OCI-LY3 (cell line): ENCODE results near the gene ACYP2.

Experiments used
- H2AFZ ChIP-seq: fragments of 200-600, 300-600 bp; shearing (Covaris generic); 2 replicates; pipeline ENCODE4 v1.6.0; 2014; ENCODE audit warnings: antibody characterized with exemption, low read depth, low read length
- H3K27ac ChIP-seq: fragments of 200-600, 300-600 bp; sonication (generic); 2 replicates; pipeline ENCODE4 v1.5.1; 2014; ENCODE audit warnings: mild to moderate bottlenecking, low read length, moderate library complexity, mixed read lengths
- H3K27me3 ChIP-seq: fragments of 200-600, 300-600 bp; sonication (generic); 2 replicates; pipeline ENCODE4 v1.6.1; 2014; ENCODE audit warnings: low read depth, low read length, mixed read lengths
- H3K36me3 ChIP-seq: fragments of 200-600, 300-600 bp; sonication (generic); replicated peaks from 2 replicates; pipeline ENCODE3; 2014; ENCODE audit warnings: low read depth, low read length, mixed read lengths
- H3K4me1 ChIP-seq: fragments of 300-600, 200-600 bp; sonication (generic); 2 replicates; pipeline ENCODE4 v1.6.1; 2014; ENCODE audit warnings: low read length, mixed read lengths
- H3K4me2 ChIP-seq: fragments of 200-600, 300-600 bp; sonication (generic); 2 replicates; pipeline ENCODE4 v1.6.1; 2014; ENCODE audit warnings: low read length, mixed read lengths
- H3K4me3 ChIP-seq: fragments of 300-600, 200-600 bp; sonication (generic); 2 replicates; pipeline ENCODE4 v1.5.1; 2014; ENCODE audit warnings: antibody characterized with exemption, mild to moderate bottlenecking, low read length, moderate library complexity
- H3K79me2 ChIP-seq: fragments of 300-600, 200-600 bp; shearing (Covaris generic); 2 replicates; pipeline ENCODE4 v1.6.1; 2014; ENCODE audit warnings: mild to moderate bottlenecking, low read length, mixed read lengths
- H3K9ac ChIP-seq: fragments of 300-600, 200-600 bp; shearing (Covaris generic); 2 replicates; pipeline ENCODE4 v1.6.0; 2014; ENCODE audit warnings: mild to moderate bottlenecking, low read length, moderate library complexity
- H3K9me3 ChIP-seq: fragments of 200-600, 300-600 bp; shearing (Covaris generic); 2 replicates; pipeline ENCODE4 v1.6.1; 2014; ENCODE audit warnings: low read length, mixed read lengths; ENCODE audit not compliant: insufficient read depth
- H4K20me1 ChIP-seq: fragments of 200-600, 300-600 bp; sonication (generic); 2 replicates; pipeline ENCODE4 v1.6.1; 2016; ENCODE audit warnings: low read length, mixed read lengths; ENCODE audit not compliant: insufficient read depth
- CTCF ChIP-seq: fragments of 200-600, 300-600 bp; sonication (generic); IDR thresholded peaks from 2 replicates; pipeline ENCODE4 v1.5.1; 2014; ENCODE audit warnings: antibody characterized with exemption, low read length, low read depth
- EZH2phosphoT487 ChIP-seq: fragments of 200-600 bp; shearing (Covaris generic); IDR thresholded peaks from 2 replicates; pipeline ENCODE4 v1.6.1; 2018; ENCODE audit warnings: antibody characterized with exemption, mixed run types, low read depth

Gene ACYP2

GRCh38 chr2:54185105-54185504 lies 69.7 kb downstream of the ACYP2 start:
- H3K36me3 ChIP-seq, result no peaks in the 10 kb centered on the region
- H3K4me1 ChIP-seq, result no peaks in the 10 kb centered on the region
- H3K27me3 ChIP-seq, result no peaks in the 10 kb centered on the region
- no peak overlapping the region for H2AFZ ChIP-seq
- H3K9me3 ChIP-seq, result no peaks in the 10 kb centered on the region
- TF ChIP-seq CTCF (no peak), EZH2phosphoT487 (no peak)
- no peak overlapping the region for H3K9ac ChIP-seq
- H3K4me3 ChIP-seq, result no peak overlapping the region
- no peak overlapping the region for H3K4me2 ChIP-seq
- no peak overlapping the region for H3K27ac ChIP-seq
- H3K79me2 ChIP-seq, result no peaks in the 10 kb centered on the region
- H4K20me1 ChIP-seq, result no peaks in the 10 kb centered on the region

- Histone ChIP-seq H3K36me3 (no peaks in the 10 kb centered on the region), H3K9me3 (no peaks in the 10 kb centered on the region), H2AFZ (no peak overlapping the region), H4K20me1 (no peaks in the 10 kb centered on the region), H3K9ac (no peak overlapping the region), H3K27ac (no peak overlapping the region), H3K4me1 (no peaks in the 10 kb centered on the region), H3K4me3 (no peak overlapping the region), H3K4me2 (no peak overlapping the region), H3K27me3 (no peaks in the 10 kb centered on the region), H3K79me2 (no peaks in the 10 kb centered on the region)
- TF ChIP-seq EZH2phosphoT487 (no peak), CTCF (no peak)
Observed at GRCh38 chr2:54187331-54187730, 71.9 kb downstream of the ACYP2 start.

- Histone ChIP-seq H3K4me3 (no peak overlapping the region), H4K20me1 (no peaks in the 10 kb centered on the region), H3K9me3 (no peaks in the 10 kb centered on the region), H3K4me1 (no peaks in the 10 kb centered on the region), H2AFZ (no peak overlapping the region), H3K9ac (no peak overlapping the region), H3K27me3 (no peaks in the 10 kb centered on the region), H3K79me2 (no peaks in the 10 kb centered on the region), H3K36me3 (no peaks in the 10 kb centered on the region), H3K27ac (no peak overlapping the region), H3K4me2 (no peak overlapping the region)
- TF ChIP-seq EZH2phosphoT487, result no peak
- no peak for TF ChIP-seq CTCF
Observed at GRCh38 chr2:54189539-54189938, 74.1 kb downstream of the ACYP2 start.

- no peaks in the 10 kb centered on the region for H3K9me3 ChIP-seq
- no peak overlapping the region for H3K4me2 ChIP-seq
- no peak overlapping the region for H3K27ac ChIP-seq
- no peaks in the 10 kb centered on the region for H3K79me2 ChIP-seq
- no peaks in the 10 kb centered on the region for H3K27me3 ChIP-seq
- TF ChIP-seq CTCF (no peak), EZH2phosphoT487 (no peak)
- H3K4me3 ChIP-seq, result no peak overlapping the region
- no peaks in the 10 kb centered on the region for H4K20me1 ChIP-seq
- no peaks in the 10 kb centered on the region for H3K4me1 ChIP-seq
- H2AFZ ChIP-seq, result no peak overlapping the region
- no peaks in the 10 kb centered on the region for H3K36me3 ChIP-seq
- H3K9ac ChIP-seq, result no peak overlapping the region
Observed at GRCh38 chr2:54191361-54192135, 76.1 kb downstream of the ACYP2 start.
